D721Med (cell line): ENCODE data around the gene LCLAT1.

Source experiments
- DNase-seq: peaks from one replicate; pipeline ENCODE4 v3.0.0; 2011; ENCODE audit warnings: low spot score; ENCODE audit not compliant: insufficient read length
- FAIRE-seq: peaks from 2 replicates; lab custom pipeline; 2011; peaks lifted over from hg19 to GRCh38; lab: Jason Lieb, UNC
- CTCF ChIP-seq: IDR thresholded peaks from 2 replicates; pipeline ENCODE4 v1.5.1; 2012; ENCODE audit warnings: mild to moderate bottlenecking, control low read depth; ENCODE audit not compliant: insufficient read depth; ENCODE audit errors: missing control alignments

The LCLAT1 gene

GRCh38 chr2:30404319-30405259 is 42.5 kb upstream of the LCLAT1 start:
- no peak for FAIRE-seq
- DNase-seq: no peak
- TF ChIP-seq CTCF: no peak

GRCh38 chr2:30405260-30405605 is 41.8 kb upstream of the LCLAT1 start:
- TF ChIP-seq CTCF: no peak

GRCh38 chr2:30406853-30407252 is 40.2 kb upstream of the LCLAT1 start:
- FAIRE-seq (no peak), DNase-seq (no peak)
- TF ChIP-seq CTCF: no peak

More at GRCh38 chr2:30405260-30405605, 41.8 kb upstream of the LCLAT1 start:
- DNase-seq: no peak
- FAIRE-seq: no peak

- DNase-seq: no peak
- no peak for TF ChIP-seq CTCF
- no peak for FAIRE-seq
These were observed 38.1 kb upstream of the LCLAT1 start for GRCh38 chr2:30408961-30409387.

GRCh38 chr2:30410217-30410616 is 36.8 kb upstream of the LCLAT1 start:
- TF ChIP-seq CTCF: no peak
- DNase-seq (no peak), FAIRE-seq (no peak)

GRCh38 chr2:30412047-30412683 is 34.9 kb upstream of the LCLAT1 start:
- TF ChIP-seq CTCF: no peak
- FAIRE-seq (no peak), DNase-seq (no peak)
